ENCODE data around the gene COL26A1.

DNA sequence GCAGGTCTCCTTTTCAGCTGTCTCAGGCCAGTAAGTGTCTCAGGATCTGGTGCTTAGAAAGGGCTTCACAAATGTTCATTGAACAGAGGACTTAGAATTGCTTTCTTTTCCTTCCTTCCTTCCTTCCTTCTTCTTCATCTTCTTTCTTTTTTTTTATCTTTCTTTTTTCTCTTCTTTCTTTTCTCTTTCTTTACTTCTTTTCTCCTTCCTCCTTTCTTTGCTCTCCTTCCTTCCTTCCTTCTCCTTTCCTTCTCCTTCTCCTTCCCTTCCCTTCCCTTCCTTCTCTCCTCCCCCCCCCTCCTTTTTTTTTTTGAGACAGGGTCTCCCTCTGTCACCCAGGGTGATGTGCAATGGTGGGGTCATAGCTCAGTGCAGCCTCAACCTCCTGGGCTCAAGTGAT is 34.6 kb downstream of the COL26A1 start:
- TF ChIP-seq, protein P1, sequence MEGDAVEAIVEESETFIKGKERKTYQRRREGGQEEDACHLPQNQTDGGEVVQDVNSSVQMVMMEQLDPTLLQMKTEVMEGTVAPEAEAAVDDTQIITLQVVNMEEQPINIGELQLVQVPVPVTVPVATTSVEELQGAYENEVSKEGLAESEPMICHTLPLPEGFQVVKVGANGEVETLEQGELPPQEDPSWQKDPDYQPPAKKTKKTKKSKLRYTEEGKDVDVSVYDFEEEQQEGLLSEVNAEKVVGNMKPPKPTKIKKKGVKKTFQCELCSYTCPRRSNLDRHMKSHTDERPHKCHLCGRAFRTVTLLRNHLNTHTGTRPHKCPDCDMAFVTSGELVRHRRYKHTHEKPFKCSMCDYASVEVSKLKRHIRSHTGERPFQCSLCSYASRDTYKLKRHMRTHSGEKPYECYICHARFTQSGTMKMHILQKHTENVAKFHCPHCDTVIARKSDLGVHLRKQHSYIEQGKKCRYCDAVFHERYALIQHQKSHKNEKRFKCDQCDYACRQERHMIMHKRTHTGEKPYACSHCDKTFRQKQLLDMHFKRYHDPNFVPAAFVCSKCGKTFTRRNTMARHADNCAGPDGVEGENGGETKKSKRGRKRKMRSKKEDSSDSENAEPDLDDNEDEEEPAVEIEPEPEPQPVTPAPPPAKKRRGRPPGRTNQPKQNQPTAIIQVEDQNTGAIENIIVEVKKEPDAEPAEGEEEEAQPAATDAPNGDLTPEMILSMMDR (conservative IDR thresholded peaks at IDR 0.05; ENCODE audit: low read depth, low read length), result no peak
- TF ChIP-seq EZH2 (IDR thresholded peaks at IDR 0.05; ENCODE audit: low read length, unreplicated experiment), result no peak

Measured in PC-3 (cell line).